Measurements from ENCODE around the gene IRF9.
"Not testable (repeated sequence)": the region's sequence is repeated elsewhere in the genome, so short reads cannot be mapped to it uniquely, and the experiment has no call there.

Gene IRF9

DNA sequence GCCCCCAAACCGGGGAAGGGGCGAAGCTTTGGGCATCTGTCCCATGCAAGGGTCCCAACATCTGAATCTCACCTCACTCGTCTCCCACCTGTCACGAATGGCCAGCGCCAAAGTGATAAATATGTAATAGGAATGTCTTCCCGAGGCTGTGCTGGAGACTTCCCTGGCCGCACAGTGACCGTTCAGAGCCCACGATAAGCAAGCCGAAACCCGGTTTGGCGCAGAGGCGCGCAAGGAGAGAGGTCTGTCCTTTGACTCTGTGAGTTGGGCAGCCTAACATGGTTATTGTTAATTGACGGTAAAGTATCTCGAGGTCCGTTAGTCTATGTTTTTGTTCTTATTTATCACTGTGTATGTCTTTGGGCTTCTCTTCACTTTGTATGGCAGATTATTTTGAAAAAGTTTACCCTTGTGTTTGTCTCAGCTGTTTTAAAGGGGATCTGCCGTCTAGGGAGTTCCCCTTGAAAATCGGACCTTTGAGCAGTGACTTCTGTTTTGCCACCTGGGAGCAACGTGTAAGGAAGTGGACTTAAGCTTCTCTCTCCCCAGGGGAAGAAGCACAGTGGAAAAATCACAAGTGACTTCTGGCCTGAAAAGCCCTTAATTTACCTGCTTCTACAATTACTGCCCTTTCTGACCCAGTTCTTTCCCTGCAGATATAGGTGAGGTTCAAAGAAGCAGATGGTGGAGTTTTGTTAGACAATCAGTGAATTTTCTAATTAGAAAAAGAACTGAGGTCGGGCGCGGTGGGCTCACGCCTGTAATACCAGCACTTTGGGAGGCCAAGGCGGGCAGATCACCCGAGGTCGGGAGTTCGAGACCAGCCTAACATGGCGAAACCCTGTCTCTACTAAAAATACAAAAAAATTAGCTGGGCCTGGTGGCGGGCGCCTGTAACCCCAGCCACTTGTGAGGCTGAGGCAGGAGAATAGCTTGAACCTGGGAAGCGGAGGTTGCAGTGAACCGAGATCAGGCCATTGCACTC lies 35.3 kb downstream of the IRF9 start:
- DNase-seq, result no peak

DNA sequence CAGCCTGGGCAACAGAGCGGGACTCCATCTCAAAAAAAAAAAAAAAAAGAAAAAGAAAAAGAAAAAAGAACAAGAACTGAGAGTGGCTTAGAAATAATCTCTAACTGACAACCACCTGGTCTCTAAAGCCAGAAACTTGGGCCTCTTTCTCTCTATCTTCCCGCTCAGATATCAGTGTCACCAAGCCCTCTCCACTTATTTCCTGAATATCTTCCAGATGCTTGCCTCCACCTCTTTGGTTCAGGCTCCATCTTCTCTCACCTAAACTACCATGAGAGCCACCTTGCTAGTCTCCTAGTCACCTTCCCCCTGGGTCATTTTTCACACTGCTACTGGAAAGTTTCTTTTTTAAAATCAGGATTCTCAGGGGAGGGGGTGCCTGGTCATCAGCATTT lies 36.0 kb downstream of the IRF9 start:
- DNase-seq, result no peak

GRCh38 chr14:24198814-24199524 lies 37.9 kb downstream of the IRF9 start:
- no peak for DNase-seq

- DNase-seq, result not testable (repeated sequence)
Measured at GRCh38 chr14:24202538-24202937, 41.5 kb downstream of the IRF9 start.

GRCh38 chr14:24203249-24203886 lies 42.3 kb downstream of the IRF9 start:
- not testable (repeated sequence) for DNase-seq

DNA sequence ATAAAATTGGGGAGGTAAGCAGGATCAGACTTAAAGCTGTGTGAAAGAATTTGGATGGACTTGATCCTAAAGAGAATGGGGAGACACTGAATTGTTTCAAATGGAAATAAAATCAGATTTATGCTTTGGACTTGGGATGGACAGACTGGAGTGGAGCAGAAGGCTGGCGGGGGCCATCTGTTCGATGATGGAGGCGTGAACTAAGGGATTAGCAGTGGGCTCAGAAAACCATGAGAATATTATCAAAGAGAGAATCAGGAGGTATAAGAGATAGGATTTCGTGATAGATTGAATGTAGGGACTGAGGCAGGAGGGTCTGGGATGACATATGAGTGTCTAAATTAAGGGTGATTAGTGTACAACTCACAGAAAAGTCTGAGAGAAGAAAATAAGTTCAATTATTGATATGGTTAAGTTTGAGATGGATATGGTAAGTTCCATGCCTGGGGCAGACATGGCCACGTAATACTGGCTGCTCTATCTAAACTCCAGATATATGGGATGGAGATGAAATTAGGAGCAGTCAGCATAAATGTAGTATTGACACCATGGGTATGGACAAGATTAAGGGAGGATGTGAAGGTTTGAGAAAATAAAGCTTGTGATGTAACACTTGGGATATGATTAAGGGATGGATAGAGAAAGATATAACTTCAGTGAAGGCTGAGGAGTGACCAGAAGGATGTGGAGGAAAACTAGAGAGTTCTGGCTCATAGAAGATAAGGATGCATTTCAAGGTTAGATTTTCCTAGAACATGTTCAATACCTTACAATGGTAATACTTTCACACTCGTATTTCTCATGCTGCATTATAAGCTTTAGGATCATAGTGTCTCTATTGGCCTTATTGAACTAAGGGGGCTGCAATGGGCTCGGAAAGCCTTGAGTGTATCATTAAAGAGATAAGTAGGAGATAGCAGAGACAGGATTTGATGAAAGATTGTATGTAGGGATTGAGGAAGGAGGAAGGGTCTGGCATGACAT lies 43.4 kb downstream of the IRF9 start:
- no peak for DNase-seq

DNA sequence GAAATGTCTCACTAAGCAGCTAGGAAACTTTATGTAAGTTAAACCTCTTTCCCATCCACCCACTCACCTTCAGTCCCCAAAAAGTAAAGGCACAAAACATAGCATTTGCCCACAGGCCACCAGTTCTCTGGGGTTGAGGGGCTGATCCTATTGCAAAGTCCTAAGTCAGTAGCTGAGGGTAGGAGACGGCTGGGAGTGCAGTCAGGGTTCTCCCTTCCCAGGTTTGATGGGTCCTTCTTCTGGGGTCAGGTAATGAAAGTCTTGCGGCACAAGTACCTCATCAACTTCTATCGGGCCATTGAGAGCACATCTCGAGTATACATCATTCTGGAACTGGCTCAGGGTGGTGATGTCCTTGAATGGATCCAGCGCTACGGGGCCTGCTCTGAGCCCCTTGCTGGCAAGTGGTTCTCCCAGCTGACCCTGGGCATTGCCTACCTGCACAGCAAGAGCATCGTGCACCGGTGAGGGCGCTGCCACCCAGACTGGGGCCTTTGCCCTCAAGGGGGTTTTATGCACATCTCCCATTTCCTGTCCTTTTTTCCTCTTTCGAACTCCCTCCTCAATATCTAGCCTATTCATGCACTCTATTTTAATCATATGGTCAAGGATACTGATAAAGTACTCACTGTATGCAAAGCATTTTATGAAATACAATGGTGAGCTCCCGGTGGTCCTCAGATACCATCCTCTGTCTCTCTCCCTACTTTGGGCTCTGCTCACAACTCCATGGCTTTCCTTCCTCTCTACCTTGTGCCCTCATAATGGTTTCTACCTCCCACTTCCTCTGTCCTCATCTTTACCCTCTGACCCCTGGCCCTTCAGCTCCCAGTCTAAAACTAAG lies 45.4 kb downstream of the IRF9 start:
- no peak for DNase-seq

DNA sequence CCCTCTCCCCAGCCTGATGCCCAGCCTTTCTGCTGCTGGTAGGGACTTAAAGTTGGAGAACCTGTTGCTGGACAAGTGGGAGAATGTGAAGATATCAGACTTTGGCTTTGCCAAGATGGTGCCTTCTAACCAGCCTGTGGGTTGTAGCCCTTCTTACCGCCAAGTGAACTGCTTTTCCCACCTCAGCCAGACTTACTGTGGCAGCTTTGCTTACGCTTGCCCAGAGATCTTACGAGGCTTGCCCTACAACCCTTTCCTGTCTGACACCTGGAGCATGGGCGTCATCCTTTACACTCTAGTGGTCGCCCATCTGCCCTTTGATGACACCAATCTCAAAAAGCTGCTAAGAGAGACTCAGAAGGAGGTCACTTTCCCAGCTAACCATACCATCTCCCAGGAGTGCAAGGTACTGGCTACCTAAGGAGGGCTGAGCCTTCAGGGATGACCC lies 46.1 kb downstream of the IRF9 start:
- DNase-seq, result no peak

- no peak for DNase-seq
Measured at GRCh38 chr14:24207625-24208024, 46.6 kb downstream of the IRF9 start.

GRCh38 chr14:24211311-24211710 lies 50.2 kb downstream of the IRF9 start:
- DNase-seq, result no peak

- peak; percentile 85 for DNase-seq
Measured at GRCh38 chr14:24212924-24213865, 52.1 kb downstream of the IRF9 start, which contains the start of gene CHMP4A. TSS of gene CHMP4A (minus strand) at chr14:24213488. CDS start at chr14:24213439, 49 bp downstream.

- no peak for DNase-seq
Measured at GRCh38 chr14:24213866-24214662, 53.0 kb downstream of the IRF9 start.

DNA sequence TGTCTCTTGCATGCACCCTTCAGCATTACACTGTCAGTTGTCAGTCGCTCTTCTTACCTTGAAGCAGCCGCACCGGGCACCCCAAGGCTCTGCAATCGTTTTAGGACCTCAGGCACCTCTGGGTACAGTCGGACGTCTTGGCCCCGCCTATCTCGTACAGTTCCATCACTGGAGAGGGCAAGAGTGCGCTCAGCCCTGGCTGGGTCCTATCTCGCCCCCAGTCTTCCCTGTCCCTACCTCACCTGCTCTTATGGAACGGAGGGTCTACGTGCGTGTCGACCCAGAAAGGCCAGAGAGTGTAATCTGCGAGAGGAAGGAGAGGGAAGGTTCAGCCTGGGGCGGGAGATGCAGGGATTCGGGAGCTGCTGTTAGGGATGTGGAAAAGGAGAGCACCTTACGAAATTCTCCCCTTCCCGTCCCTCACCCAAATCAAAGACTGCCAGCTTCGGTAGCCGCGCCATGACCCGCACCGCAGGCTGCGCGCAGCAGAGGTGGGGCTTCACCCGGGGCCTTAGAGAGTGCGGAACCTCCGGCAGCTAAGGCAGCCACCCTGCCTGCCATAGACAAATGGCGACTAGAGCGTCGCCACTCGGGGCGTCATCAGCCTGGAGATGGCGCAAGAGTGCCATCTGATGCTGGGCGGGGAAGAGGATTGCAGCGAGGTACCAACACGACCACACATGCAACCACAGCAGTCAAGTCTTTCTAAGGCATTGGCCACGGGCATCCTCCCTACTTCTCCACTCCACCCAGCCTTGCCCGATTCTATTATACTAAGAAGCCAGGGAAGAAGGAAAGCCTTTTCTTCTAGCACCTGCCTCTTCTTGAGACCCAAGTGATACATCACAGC lies 54.7 kb downstream of the IRF9 start, which contains the start of gene MDP1:
MDP1 (minus strand) TSS at position 572 of the 850 bp plus-strand sequence; CDS start at position 461, 111 bp downstream.
- peak; percentile 12 for DNase-seq

All from SIG-M5 (cell line).